NOMO-1 (cell line): Measurements from ENCODE around the gene METTL23.

Experiments
- DNase-seq, 2 experiments: peaks; one replicate each; lab custom pipeline; 2025; ENCODE audit not compliant: unreplicated experiment in 2 of 2; lab: John Stamatoyannopoulos, UW

Gene METTL23

DNA sequence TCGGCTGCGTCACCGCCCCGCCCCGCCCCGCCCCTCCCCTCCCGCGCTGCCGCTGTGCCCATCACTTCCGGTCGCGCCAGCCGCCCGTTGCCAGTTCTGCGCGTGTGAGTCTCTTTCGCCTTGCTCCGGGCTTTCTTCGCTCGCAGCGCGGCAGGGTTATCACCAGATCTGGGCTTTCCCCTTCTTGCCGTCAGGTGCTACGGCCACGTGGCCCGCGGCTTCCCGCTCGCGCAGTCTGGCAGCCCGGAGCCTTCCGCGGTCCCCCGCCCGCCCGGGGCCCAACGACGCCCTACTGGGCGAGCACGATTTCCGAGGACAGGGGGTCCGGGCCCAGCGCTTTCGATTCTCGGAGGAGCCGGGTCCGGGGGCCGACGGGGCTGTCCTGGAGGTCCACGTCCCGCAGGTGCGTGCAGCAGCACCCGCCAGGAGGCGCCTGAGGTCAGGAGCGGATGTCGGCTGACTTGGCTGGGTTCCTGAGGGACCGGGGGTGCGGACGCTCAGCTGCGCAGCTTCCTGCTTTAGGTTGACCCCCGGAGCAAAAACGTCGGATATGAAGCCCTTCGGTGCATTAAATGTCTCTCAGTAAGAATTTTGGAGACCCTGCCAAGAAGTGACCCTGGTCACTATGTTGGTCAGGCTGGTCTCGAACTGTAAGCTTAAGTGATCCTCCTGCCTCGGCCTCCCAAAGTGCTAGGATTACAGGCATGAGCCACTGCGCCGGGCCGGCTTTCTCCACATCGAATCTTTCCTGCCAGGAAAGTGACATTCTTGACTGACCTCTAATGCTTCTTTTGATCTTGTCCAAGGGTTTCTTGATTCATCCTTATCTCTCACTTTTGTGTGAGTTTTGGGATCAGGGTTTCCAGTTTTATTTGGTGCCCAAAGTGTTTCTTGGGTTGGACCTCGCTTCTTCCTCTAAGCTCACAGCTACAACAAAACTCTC, at the start of gene METTL23:
Gene METTL23, plus strand, starts transcription at position 64 of the 943 bp plus-strand sequence. CDS start 2,872 bp downstream, outside the sequence.
- peak; percentile 57 to 59 for DNase-seq

GRCh38 chr17:76677406-76677805, 49.2 kb upstream of the METTL23 start:
- DNase-seq, result no peak

- no peak for DNase-seq
These were observed 48.3 kb upstream of the METTL23 start for GRCh38 chr17:76678330-76678729.

DNA sequence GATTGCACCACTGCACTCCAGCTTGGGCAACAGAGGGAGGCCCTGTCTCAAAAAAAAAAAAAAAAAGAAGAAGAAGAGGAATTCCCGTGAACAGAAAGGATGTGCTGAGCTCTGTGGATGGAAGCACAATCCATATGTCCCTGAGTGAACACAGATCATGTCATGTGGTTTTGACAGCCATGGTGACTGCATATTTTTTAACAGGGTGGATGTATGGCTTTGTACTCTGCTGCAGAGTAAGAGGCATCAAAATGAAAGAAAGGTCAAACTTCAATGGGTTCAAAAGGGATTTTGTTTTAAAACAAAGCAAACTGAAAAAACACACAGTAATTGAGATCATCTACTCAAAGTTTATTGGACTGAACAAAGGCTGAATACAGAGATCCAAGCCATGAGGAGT, 47.4 kb upstream of the METTL23 start:
- DNase-seq, result no peak

DNA sequence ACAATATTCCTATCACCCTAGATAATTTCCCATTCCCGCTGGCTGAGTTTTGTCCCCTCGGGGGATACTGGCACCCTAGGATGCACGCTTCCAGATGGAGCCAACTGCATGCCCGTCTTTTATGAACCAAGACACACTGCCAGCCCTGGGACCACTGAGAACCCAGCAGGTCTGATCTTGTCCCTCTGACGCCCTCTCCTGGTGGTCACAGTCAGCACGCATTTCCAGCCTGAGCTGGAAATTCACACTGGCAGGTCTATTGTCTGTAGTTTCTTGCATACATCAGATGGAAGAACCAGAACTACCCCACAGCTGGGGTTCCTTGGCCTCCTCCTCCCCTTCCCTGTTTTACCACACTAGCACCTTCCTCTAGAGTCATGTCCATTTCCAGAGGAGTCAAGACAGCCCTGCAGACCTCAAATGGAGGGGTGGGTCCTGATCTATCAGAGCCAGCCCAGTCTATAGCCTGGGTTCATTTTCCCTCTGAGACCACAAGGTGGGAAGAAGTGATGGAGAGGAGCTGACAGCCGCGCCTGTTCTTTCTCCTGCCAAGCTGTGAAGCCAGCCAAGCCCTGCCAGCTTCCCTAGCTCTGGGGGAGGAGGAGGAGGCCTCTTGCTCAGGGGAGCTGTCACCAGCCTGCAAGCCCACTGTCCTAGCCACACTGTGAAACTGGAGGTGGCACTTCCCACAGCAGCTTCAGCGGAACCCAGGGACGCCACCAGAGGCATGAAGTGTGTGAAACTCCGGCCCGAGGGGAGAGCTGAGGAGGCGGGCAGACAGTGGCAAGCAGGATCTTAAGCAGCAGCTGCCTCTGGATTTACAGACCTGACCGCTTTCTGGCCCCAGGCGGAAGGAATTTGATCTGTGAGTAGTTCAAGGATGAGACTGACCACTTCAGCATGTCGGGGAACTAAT, 45.2 kb upstream of the METTL23 start:
- peak; percentile 49 to 60 for DNase-seq

DNA sequence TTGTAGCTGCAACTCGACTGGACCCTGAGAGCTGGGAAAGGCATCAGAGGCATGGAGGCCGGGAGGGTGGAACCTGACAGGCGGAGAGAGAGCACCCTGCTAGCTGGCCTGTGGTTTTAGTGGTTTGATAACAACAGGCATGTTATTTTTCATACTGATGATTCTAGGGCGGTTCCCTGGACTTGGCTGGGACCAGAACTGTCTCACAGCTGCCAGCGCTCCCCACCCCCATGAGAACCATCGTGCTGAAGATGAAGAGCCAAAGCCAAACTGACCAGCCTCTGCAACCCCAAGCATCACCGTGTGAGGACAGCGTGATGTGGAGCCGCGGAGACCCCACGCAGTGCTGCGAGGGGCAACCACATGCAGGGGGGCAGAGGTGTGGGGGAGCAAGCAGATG, 44.3 kb upstream of the METTL23 start:
- no peak for DNase-seq

DNA sequence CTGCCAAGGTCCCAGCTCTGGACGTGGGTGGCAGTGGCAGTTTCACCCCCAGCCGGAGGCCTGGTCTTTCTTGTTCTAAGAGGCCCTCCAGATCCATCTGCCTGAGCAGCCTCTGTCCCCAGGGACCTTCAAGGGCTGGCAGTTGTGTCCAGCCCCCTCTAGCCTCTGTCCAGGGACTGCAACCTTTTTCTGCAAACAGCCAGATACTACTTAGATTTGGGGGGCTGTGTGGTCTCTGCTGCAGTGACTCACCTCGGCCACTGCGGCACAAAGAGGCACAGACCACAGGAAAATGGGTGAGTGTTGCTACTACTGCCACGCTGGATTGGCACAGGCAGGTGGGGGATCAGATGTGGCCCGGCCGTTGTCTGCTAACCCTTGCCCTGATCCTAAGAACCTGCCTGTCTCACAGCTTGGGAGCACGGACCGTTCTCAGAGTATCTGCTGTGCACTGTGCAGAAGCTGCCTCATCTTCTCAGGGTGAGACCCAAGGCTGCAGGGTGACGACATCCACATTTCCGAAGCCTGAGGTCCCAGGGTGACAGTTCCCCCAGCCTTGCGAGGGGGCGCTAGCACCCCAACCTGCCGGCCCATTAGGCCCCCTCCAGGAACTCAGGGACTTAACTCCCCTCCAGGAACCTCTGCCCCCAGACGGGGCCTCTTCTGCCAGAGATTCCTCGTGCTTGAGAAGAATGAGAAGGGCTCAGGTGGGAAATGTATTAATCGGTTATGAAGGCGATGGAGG, 43.5 kb upstream of the METTL23 start:
- DNase-seq, result no peak

DNA sequence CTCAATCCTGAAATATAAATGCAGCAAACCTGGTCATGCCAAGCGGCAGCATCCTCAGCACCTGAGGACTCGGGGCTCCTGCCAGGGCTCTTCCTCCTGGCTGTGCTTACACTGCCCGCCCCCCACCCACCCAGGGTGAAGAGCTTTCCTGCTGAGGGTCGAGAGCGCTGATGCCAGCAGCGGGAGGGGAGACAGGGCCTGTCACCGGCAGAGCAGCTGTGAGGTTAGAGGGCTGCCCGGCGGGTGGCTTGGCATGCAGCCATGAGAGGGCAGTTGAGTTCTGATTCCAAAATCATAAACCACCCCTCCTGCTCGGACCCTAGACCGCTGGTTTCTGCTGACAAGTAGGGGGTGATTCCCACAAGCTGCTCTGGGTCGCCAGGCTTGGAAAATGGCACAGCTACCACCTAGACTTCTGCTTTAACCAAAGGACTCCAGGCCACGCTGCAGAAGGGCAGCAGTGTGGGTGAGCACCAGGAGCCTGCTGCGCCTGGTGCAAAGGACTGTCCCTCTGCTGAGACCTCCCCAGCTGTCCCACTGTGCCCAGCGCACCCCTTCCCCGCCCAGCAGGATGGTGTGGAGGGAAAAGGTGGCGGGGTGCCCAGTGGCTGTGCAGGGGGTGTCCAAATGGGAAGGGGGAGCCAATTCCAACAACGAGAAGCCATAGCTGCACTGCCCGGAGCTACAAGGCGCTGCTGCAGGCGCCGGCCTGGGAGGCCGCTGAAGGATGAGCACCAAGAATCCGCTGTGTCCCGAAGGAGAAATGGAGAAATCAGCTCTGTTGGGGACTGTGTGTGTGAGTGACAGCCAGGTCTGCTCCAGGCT, 42.5 kb upstream of the METTL23 start:
- DNase-seq, result no peak

DNA sequence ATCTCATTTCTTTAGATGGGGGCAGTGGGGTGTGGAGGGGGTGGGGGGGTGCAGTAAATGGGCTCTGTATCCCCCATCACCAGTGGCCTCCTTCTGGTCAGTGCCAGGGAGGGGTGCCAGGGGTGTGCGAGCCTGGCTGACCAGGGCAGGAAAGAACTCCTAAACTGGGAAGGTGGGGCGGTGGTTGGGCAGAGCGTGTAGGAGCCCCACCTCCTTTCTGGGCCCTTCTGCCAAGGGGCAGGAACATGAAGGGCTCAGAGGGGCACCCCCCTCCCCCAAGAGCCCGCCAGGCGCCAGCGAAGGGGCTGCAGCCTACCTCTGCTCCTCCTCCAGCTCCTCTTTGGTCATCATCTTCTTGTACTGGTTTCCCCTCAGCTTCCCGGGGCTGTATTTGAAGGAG, 41.9 kb upstream of the METTL23 start:
- no peak for DNase-seq

- no peak for DNase-seq
These were observed 41.3 kb upstream of the METTL23 start for GRCh38 chr17:76685366-76685765.

DNA sequence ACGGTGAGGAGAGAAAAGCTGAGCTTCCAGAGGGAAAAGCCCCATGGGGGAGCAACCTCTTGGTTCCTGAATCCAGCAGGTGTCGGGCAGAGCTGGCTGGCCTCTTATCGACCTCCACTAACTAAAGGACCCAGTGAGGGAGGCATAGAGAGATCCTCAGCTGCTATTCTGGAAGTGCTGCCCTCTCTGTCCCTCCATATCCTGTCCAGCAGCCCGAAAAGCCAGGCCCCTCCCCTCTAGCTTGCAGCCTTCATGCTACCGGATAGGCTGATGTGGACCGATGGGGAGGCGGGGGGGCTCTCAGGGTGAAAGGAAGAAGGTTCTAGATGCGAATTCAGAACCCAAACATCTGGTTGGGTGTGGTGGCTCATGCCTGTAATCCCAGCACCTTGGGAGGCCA, 40.8 kb upstream of the METTL23 start:
- no peak for DNase-seq

GRCh38 chr17:76686538-76687297, 39.9 kb upstream of the METTL23 start:
- DNase-seq, result no peak

GRCh38 chr17:76687298-76688164, 39.1 kb upstream of the METTL23 start:
- DNase-seq, result no peak

- DNase-seq, result no peak
These were observed 38.4 kb upstream of the METTL23 start for GRCh38 chr17:76688165-76688622.

- no peak for DNase-seq
These were observed 36.8 kb upstream of the METTL23 start for GRCh38 chr17:76689859-76690258.

- no peak for DNase-seq
These were observed 35.9 kb upstream of the METTL23 start for GRCh38 chr17:76690596-76691280.

- DNase-seq, result no peak
These were observed 35.1 kb upstream of the METTL23 start for GRCh38 chr17:76691379-76692191.
